SU-DHL-6 (cell line): Measurements from ENCODE around the gene INPPL1.

Experiments
- CTCF ChIP-seq: fragments of 200-600 bp; sonication (generic); IDR thresholded peaks from one replicate; pipeline ENCODE4 v1.5.1; 2017; ENCODE audit warnings: antibody characterized with exemption, mild to moderate bottlenecking, low read length, moderate library complexity; ENCODE audit not compliant: insufficient read depth, poor library complexity, severe bottlenecking
- EZH2phosphoT487 ChIP-seq: fragments of 200-600 bp; sonication (generic), shearing (Covaris generic); conservative IDR thresholded peaks from 2 replicates; pipeline ENCODE4 v1.6.1; 2018; ENCODE audit warnings: mild to moderate bottlenecking, antibody characterized with exemption, low read length, moderate library complexity, mixed read lengths

- TF ChIP-seq CTCF (no peak), EZH2phosphoT487 (no peak)
Observed at GRCh38 chr11:72220696-72221363, 3.7 kb upstream of the INPPL1 start.
